Esophagus squamous epithelium (tissue), 4 donors: Measurements from ENCODE around the gene SNRK.

Experiments used
- POLR2A ChIP-seq, 4 donors: fragments of 450-650 bp; IDR thresholded peaks; one replicate each; pipeline ENCODE4 v1.6.1; 2017; ENCODE audit warnings: antibody characterized with exemption in 4 of 4, mild to moderate bottlenecking in 4 of 4, moderate library complexity in 3 of 4
- TF ChIP-seq, protein P1 (sequence below), 6 experiments: fragments of 450-650 bp in 4 of 6; fragments of 200-600 bp in 2 of 6; sonication (generic) in 2 of 6; IDR thresholded peaks; one replicate each; pipeline ENCODE4 v1.5.1; 2016 to 2019; ENCODE audit warnings: antibody characterized with exemption in 6 of 6, mild to moderate bottlenecking in 4 of 6, moderate library complexity in 4 of 6

DNA sequence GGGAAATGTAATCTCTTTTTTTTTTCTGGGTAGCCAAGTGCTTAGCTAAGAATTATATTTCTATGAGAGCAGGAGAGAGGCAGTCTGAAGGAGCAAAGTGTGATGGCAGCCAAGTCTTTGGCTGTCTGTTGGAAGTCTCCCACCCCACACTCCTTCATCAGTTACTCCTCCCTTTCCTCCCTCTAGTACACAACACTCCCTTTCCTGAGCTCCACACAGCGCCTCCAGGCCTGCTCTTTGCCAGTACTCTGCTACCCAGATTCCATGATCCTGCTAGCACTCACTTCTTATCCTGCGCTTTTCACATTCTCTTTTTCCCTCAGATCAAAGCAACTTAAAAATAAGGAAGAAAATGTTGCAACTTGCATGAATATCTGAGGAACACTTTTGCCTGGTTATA is 37.4 kb upstream of the SNRK start:
- no peak for TF ChIP-seq POLR2A (IDR thresholded peaks at IDR 0.05)
- TF ChIP-seq, protein P1, sequence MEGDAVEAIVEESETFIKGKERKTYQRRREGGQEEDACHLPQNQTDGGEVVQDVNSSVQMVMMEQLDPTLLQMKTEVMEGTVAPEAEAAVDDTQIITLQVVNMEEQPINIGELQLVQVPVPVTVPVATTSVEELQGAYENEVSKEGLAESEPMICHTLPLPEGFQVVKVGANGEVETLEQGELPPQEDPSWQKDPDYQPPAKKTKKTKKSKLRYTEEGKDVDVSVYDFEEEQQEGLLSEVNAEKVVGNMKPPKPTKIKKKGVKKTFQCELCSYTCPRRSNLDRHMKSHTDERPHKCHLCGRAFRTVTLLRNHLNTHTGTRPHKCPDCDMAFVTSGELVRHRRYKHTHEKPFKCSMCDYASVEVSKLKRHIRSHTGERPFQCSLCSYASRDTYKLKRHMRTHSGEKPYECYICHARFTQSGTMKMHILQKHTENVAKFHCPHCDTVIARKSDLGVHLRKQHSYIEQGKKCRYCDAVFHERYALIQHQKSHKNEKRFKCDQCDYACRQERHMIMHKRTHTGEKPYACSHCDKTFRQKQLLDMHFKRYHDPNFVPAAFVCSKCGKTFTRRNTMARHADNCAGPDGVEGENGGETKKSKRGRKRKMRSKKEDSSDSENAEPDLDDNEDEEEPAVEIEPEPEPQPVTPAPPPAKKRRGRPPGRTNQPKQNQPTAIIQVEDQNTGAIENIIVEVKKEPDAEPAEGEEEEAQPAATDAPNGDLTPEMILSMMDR (IDR thresholded peaks at IDR 0.05) = no peak
